Astrocyte (in vitro differentiated cells and primary cell): ENCODE results near the gene KRTAP5-6.

ENCODE experiments used
- CTCF ChIP-seq: IDR thresholded peaks from 2 replicates; pipeline ENCODE4 v1.5.1; 2011; ENCODE audit warnings: low read depth, mild to moderate bottlenecking, inconsistent platforms, low read length, moderate library complexity; ENCODE audit not compliant: insufficient read depth
- EZH2 ChIP-seq: IDR thresholded peaks from 2 replicates; pipeline ENCODE4 v1.6.1; 2012; ENCODE audit warnings: mild to moderate bottlenecking, low read length, inconsistent platforms; ENCODE audit not compliant: insufficient read depth

GRCh38 chr11:1648653-1649420, 48.2 kb upstream of the KRTAP5-6 start:
- no peak for TF ChIP-seq CTCF
- TF ChIP-seq EZH2: no peak
